ENCODE measurements around the gene NRXN3.
A peak's percentile ranks its signal among the peaks of the same experiment; 100 is the strongest.

Gene NRXN3

DNA sequence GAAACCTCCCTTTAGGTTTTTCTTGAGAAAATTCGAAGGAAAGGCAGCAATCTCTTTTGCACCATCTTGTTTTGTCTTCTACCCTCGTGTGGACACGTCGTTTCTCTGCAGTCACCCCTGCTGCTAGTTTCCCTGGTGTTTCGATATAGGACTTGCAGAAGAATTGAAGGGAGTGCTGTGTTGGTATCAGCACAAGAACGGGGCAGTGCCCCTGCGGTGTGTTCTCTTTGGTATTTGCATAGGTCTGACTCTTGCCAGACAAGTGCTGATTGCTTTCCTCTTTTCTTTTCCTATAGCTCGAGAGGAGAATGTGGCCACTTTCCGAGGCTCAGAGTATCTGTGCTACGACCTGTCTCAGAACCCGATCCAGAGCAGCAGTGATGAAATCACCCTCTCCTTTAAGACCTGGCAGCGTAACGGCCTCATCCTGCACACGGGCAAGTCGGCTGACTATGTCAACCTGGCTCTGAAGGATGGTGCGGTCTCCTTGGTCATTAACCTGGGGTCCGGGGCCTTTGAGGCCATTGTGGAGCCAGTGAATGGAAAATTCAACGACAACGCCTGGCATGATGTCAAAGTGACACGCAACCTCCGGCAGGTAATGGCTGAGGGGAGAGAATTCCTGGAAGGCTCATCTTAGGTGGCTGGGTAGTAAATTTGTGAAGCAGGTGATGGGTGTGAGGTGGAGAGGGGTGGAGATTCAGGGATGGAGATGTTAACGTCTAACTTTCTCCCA lies 474.8 kb downstream of the NRXN3 start:
- DNase-seq (ENCODE audit: low read depth) = no peak

DNA sequence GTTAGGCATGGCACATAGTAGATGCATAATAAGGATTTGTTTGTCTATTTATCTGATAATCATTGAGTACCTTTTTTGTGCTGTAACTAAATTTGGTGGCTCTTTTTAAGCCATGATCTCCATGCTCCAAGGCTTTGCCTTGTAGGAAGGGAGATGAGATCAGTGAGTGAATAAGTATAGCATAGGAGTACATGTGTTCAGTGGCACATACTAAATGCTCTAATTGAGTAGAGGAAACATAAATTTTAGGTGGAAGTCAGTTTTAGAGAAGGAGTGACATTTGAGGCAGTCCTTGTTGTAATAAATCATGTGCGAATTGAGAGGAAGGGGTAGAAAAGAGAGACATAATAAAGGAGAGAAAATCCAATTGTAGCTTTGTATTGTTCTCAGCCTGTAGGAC lies 482.6 kb downstream of the NRXN3 start:
- DNase-seq (ENCODE audit: low read depth) = no peak

- no peak for DNase-seq (ENCODE audit: low read depth)
Observed at GRCh38 chr14:78653173-78653572, 483.0 kb downstream of the NRXN3 start.

GRCh38 chr14:78657451-78657850 lies 487.3 kb downstream of the NRXN3 start:
- no peak for DNase-seq (ENCODE audit: low read depth)

DNA sequence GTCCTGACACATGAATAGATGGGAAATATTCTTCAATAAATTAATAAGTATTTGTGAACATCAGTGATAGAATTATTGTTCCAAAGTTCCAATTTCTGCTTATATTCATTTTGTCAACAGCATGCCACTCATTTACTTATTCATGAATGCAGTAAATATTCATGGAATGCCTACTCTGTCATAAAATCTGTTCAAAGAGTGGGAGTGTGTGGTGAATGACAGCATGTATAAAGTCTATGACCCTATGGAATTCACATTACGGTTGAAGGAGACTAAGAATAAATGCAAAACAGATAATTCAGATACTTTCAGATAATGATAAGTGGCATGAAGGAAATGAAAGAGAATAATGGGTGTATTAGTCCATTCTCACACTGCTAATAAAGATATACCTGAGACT lies 494.7 kb downstream of the NRXN3 start:
- no peak for DNase-seq (ENCODE audit: low read depth)

GRCh38 chr14:78666336-78667056 lies 496.3 kb downstream of the NRXN3 start:
- DNase-seq (ENCODE audit: low read depth) = no peak

GRCh38 chr14:78667141-78667540 lies 497.0 kb downstream of the NRXN3 start:
- DNase-seq (ENCODE audit: low read depth) = no peak

DNA sequence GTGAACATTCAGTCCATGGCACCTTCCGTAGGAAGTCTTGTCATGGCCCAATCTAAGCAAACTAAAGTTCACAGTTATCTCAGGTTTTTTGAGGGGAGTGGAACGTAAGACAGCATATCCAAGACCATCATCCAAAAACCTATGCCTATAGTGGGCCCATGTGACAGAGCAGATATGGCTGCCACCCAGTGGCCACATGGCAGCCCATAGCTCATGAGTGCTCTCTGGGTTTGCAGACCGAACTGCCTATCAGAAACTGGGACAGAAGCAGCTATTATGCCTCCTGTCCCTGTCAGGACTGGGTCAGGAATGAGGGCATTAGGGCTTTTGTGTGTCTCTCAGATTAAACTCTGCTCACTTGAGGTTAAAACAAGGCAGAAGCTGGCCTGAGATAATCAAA lies 503.7 kb downstream of the NRXN3 start:
- DNase-seq (ENCODE audit: low read depth) = no peak

DNA sequence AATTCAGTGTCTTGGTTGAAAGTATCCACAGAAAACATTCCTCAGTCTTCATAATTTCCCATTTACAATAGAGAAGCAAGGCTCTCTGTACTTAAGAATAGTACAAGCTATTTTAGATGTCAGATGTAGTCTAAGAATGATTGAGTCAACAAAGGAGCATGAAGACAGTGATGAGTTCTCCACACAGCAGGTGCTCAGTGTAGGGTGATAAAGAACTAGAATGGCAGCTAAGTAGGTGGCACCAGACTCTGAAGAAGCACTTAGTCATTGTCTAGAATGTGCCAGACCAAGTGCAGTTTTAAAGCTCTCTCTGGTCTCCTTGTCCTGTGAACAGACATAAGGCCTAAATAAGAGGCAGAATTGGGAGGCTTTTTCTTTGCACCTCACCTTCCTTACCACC lies 504.6 kb downstream of the NRXN3 start:
- no peak for DNase-seq (ENCODE audit: low read depth)

- DNase-seq (ENCODE audit: low read depth) = no peak
Observed at GRCh38 chr14:78683206-78683605, 513.0 kb downstream of the NRXN3 start.

GRCh38 chr14:78683981-78684380 lies 513.8 kb downstream of the NRXN3 start:
- no peak for DNase-seq (ENCODE audit: low read depth)

GRCh38 chr14:78688503-78688902 lies 518.3 kb downstream of the NRXN3 start:
- DNase-seq (ENCODE audit: low read depth) = no peak

DNA sequence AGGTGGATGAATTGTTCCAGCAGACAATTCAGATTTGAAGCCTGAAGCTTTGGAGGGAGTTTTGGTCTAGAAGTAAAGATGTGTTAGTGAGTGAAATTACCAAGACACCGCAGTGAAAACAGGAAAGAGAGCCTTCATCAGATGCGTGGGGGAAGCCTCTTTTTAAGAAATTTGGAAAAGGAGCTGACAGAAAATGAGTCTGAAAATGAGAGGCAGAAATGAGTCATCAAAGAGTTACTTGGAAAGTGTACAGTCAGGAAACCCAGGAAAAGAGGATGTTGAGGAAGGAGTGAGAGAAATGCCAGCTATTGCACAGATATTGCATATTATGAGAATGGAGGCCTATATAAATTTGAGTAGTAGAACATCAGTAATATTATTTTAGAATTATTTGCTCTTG lies 520.7 kb downstream of the NRXN3 start:
- DNase-seq (ENCODE audit: low read depth) = peak; percentile 40

GRCh38 chr14:78697341-78697740 lies 527.2 kb downstream of the NRXN3 start:
- peak; percentile 19 for DNase-seq (ENCODE audit: low read depth)

GRCh38 chr14:78698991-78699390 lies 528.8 kb downstream of the NRXN3 start:
- no peak for DNase-seq (ENCODE audit: low read depth)

- DNase-seq (ENCODE audit: low read depth) = no peak
Observed at GRCh38 chr14:78700236-78700635, 530.1 kb downstream of the NRXN3 start.

DNA sequence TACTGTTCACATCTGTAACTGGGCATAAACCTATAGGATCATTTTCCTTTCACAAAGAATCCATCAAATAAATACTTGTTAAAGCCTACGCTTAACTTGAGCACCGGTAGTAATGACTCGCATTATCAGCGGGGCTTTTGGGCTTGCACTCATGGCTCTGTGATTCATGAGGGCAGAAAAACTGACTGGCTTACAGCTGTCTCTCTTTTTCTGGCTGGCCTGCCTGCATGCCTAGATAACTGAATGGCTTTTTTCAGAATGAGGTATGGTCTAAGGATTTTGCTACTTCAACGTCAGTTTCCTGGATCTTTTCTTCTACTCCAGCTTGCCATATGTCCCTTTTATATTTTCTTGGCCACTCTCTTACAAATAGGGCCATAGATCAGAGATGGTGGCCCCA lies 531.1 kb downstream of the NRXN3 start:
- DNase-seq (ENCODE audit: low read depth) = peak; percentile 26

- no peak for DNase-seq (ENCODE audit: low read depth)
Observed at GRCh38 chr14:78704965-78705364, 534.8 kb downstream of the NRXN3 start.

DNA sequence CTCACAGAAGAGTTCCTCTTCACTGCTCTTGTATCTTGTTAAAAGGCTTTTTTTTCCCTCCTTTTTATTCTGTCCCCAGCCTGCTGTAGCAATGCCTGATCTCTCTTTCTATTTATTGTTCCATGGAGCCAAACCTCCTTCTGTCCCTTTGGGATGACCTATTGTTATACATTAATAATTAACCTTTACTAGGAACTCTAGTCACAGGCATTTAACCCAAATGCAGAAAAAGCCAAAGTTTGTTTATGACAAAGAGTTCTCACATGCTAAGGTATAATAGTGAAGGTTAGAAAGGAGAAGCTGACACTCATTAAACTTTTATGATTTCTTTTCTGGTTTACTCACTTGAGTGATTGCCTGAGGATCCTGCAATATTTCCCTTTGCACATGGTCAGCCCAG lies 535.8 kb downstream of the NRXN3 start:
- DNase-seq (ENCODE audit: low read depth) = no peak

DNA sequence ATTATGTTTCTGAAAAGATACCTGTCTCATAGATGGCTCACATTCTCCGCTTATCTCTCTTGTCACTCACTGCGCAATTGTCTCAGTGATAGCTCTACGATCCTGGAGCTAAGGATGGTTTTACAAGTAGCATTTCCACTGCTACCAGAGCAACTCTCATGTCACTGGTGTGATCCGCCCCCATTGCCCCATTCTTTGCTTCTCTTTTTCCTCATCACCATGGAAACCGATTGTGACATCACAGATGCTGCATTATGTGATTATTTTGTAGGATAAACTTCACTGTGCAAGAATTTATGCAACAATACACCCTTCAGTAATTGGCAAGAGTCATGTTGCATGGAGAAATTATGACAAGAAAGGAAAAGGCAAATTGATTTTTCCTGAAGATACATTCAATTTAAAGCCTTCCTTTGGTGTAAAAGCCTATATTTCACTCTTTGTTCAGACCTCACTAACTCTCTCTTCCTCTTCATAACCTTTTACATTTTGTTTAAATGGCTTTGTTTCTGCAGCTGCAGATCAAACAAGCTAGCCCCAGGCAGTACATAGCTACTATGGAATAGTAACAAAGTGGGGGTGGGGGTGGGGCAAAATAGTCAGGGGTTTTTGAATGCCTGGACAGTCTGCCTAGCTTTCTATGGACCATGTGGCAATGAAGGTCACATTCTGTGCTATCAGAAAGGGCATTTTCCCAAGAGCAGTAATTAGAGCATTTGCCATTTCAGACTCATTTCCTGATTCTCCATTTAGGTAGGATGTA lies 539.8 kb downstream of the NRXN3 start:
- DNase-seq (ENCODE audit: low read depth) = no peak

GRCh38 chr14:78710963-78711362 lies 540.8 kb downstream of the NRXN3 start:
- DNase-seq (ENCODE audit: low read depth) = no peak

- DNase-seq (ENCODE audit: low read depth) = no peak
Observed at GRCh38 chr14:78713716-78714115, 543.5 kb downstream of the NRXN3 start.

- no peak for DNase-seq (ENCODE audit: low read depth)
Observed at GRCh38 chr14:78714711-78715110, 544.5 kb downstream of the NRXN3 start.
